22Rv1 (cell line): ENCODE measurements around the gene MYO3A.

Experiments used
- CTCF ChIP-seq: fragments of 450-650 bp; IDR thresholded peaks from 2 replicates; pipeline ENCODE4 v1.5.1; 2017; ENCODE audit warnings: mild to moderate bottlenecking
- ZFX ChIP-seq: fragments of 450-650 bp; IDR thresholded peaks from 2 replicates; pipeline ENCODE4 v1.6.1; 2017; ENCODE audit warnings: antibody characterized with exemption, borderline replicate concordance

GRCh38 chr10:25954851-25955250 is 20.8 kb downstream of the MYO3A start:
- no peak for TF ChIP-seq ZFX
- no peak for TF ChIP-seq CTCF
